Keratinocyte (primary cell): Measurements from ENCODE around the gene ZCCHC24. TPM values are rescaled to one million over a fixed set of nuclear protein-coding genes. Genes with fewer than 3 reads are reported as not detected.

Source experiments
- DNase-seq: peaks from one replicate; pipeline ENCODE4 v3.0.0-alpha.2; 2011; ENCODE audit warnings: low read depth, missing footprints, low spot score
- FAIRE-seq: peaks from 2 replicates; lab custom pipeline; 2011; peaks lifted over from hg19 to GRCh38; lab: Jason Lieb, UNC
- H2AFZ ChIP-seq: 2 replicates; pipeline ENCODE4 v1.6.0; 2012; ENCODE audit warnings: low read length, control low read depth, inconsistent platforms; ENCODE audit not compliant: control insufficient read depth
- H3K27ac ChIP-seq: 2 replicates; pipeline ENCODE4 v1.5.1; 2011; ENCODE audit warnings: low read length; ENCODE audit not compliant: control insufficient read depth, insufficient read depth
- H3K27me3 ChIP-seq: 3 replicates; pipeline ENCODE4 v1.6.0; 2011; ENCODE audit warnings: low read length; ENCODE audit not compliant: control insufficient read depth, insufficient read depth; ENCODE audit errors: extremely low read depth
- H3K36me3 ChIP-seq, 2 experiments: 2 replicates in 1 of 2; 3 replicates in 1 of 2; pipeline ENCODE4 v1.5.1; 2011; ENCODE audit warnings: low read length in 2 of 2, mild to moderate bottlenecking in 1 of 2; ENCODE audit not compliant: control insufficient read depth in 2 of 2, insufficient read depth in 2 of 2; ENCODE audit errors: extremely low read depth in 1 of 2
- H3K4me1 ChIP-seq: 3 replicates; pipeline ENCODE4 v1.5.1; 2011; ENCODE audit warnings: low read length; ENCODE audit not compliant: control insufficient read depth, insufficient read depth; ENCODE audit errors: extremely low read depth
- H3K4me2 ChIP-seq: 3 replicates; pipeline ENCODE4 v1.6.0; 2011; ENCODE audit warnings: low read depth, low read length; ENCODE audit not compliant: control insufficient read depth, insufficient read depth; ENCODE audit errors: extremely low read depth
- H3K4me3 ChIP-seq, 3 experiments: fragments of 200-600 bp in 1 of 3; sonication (generic) in 1 of 3; 2 replicates in 2 of 3; 3 replicates in 1 of 3; pipeline ENCODE4 v1.5.1; 2011 to 2016; ENCODE audit warnings: low read length in 3 of 3, mild to moderate bottlenecking in 3 of 3, control low read depth in 2 of 3, inconsistent platforms in 1 of 3, low read depth in 1 of 3, mixed read lengths in 1 of 3, mixed run types in 1 of 3, moderate library complexity in 1 of 3; ENCODE audit not compliant: control insufficient read depth in 2 of 3, insufficient read depth in 2 of 3; ENCODE audit errors: extremely low read depth in 1 of 3
- H3K79me2 ChIP-seq: 2 replicates; pipeline ENCODE4 v1.6.0; 2012; ENCODE audit warnings: low read length; ENCODE audit not compliant: control insufficient read depth, insufficient read depth
- H3K9ac ChIP-seq: 3 replicates; pipeline ENCODE4 v1.6.0; 2011; ENCODE audit warnings: low read length; ENCODE audit not compliant: control insufficient read depth, insufficient read depth; ENCODE audit errors: extremely low read depth
- H3K9me1 ChIP-seq: 3 replicates; pipeline ENCODE4 v1.6.0; 2011; ENCODE audit warnings: low read length; ENCODE audit not compliant: control insufficient read depth, insufficient read depth; ENCODE audit errors: extremely low read depth
- H3K9me3 ChIP-seq: 2 replicates; pipeline ENCODE4 v1.5.1; 2012; ENCODE audit warnings: low read depth, low read length; ENCODE audit not compliant: control insufficient read depth
- H4K20me1 ChIP-seq: 3 replicates; pipeline ENCODE4 v1.6.0; 2011; ENCODE audit warnings: low read length; ENCODE audit not compliant: control insufficient read depth, insufficient read depth; ENCODE audit errors: extremely low read depth
- EZH2 ChIP-seq: IDR thresholded peaks from one replicate; pipeline ENCODE4 v1.6.1; 2012; ENCODE audit warnings: inconsistent platforms, mild to moderate bottlenecking, low read length, moderate library complexity
- dilution Hi-C: fragments of 300-500 bp; cut with MboI; formaldehyde crosslinking; loops from one replicate; pipeline ENCODE4 v1.7.0; 2020; ENCODE audit warnings: low sequenced_read_pairs; ENCODE audit not compliant: extremely low pct_ligation_motif_present
- polyA plus RNA-seq, 5 experiments: library from polyadenylated mRNA; depleted of rRNA in 3 of 5; stranded (reverse) in 3 of 5; stranded (forward) in 1 of 5; unstranded in 1 of 5; fragments of >200 nt; gene quantifications; 1 replicate in 1 of 5; 2 replicates in 3 of 5; 3 replicates in 1 of 5; pipeline versions ENCODE4 v1.2.1 to v1.2.3, GENCODE V29; 2011 to 2012; ENCODE audit warnings: missing spikeins in 2 of 5, low read depth in 1 of 5, low replicate concordance in 1 of 5
- TF ChIP-seq, protein P1 (sequence below), 3 experiments: IDR thresholded peaks in 1 of 3; conservative IDR thresholded peaks in 1 of 3; optimal IDR thresholded peaks in 1 of 3; 2 replicates in 2 of 3; 3 replicates in 1 of 3; pipeline versions ENCODE3 to v1.5.1; 2011; ENCODE audit warnings: low read length in 3 of 3, mild to moderate bottlenecking in 3 of 3, moderate library complexity in 2 of 3, control low read depth in 1 of 3, inconsistent platforms in 1 of 3; ENCODE audit not compliant: insufficient read depth in 2 of 3; ENCODE audit errors: extremely low read depth in 1 of 3

ZCCHC24 gene
- polyA plus RNA-seq, 1 donor (not counting 4 experiments of a cell fraction or from before 2014, with no cell fraction given) = 0.96 TPM

DNA sequence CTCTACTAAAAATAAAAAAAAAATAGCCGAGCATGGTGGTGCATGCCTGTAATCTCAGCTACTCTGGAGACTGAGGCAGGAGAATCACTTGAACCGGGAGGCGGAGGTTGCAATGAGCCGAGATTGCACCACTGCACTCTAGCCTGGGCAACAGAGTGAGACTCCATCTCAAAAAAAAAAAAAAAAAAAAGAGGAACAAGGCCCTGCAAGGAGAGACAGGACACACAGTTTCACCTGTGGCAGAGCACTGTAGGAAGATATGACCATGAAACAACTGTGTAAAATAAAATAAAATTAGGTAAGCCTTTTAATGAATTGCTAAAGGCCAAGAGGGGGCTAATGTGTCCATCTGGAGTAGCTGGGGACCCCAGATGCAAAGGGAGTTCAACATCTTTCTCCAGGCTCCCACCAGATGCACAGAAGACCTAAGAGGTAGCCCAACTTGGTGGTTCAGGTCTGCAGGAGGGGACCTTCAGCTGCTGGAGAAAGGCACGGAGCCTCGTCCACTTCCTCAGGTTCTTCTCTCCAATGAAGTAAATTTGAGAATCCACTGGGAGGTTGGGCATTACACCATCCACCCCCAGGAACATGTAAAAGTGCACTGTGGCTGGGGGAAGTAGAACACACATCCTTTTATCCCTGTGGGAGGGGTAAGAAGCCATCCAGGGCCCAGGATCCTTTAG is 85.5 kb downstream of the ZCCHC24 start:
- no peaks in the 10 kb centered on the region for H3K79me2 ChIP-seq
- peaks cover 4 to 5% of the 10 kb centered on the region in 2 experiments for H3K36me3 ChIP-seq
- H3K9ac ChIP-seq = no peak overlapping the region
- no peak overlapping the region for H3K27ac ChIP-seq
- no peaks in the 10 kb centered on the region for H3K4me1 ChIP-seq
- dilution Hi-C loops = no loop called here
- H2AFZ ChIP-seq = no peak overlapping the region
- FAIRE-seq (no peak), DNase-seq (no peak)
- H3K9me3 ChIP-seq = no peaks in the 10 kb centered on the region
- no peak overlapping the region for H3K4me3 ChIP-seq
- H3K27me3 ChIP-seq = no peaks in the 10 kb centered on the region
- no peaks in the 10 kb centered on the region for H3K9me1 ChIP-seq
- TF ChIP-seq EZH2 = no peak
- TF ChIP-seq, protein P1, sequence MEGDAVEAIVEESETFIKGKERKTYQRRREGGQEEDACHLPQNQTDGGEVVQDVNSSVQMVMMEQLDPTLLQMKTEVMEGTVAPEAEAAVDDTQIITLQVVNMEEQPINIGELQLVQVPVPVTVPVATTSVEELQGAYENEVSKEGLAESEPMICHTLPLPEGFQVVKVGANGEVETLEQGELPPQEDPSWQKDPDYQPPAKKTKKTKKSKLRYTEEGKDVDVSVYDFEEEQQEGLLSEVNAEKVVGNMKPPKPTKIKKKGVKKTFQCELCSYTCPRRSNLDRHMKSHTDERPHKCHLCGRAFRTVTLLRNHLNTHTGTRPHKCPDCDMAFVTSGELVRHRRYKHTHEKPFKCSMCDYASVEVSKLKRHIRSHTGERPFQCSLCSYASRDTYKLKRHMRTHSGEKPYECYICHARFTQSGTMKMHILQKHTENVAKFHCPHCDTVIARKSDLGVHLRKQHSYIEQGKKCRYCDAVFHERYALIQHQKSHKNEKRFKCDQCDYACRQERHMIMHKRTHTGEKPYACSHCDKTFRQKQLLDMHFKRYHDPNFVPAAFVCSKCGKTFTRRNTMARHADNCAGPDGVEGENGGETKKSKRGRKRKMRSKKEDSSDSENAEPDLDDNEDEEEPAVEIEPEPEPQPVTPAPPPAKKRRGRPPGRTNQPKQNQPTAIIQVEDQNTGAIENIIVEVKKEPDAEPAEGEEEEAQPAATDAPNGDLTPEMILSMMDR (optimal IDR thresholded peaks at IDR 0.05 in 1 of 3, IDR thresholded peaks at IDR 0.05 in 1 of 3, conservative IDR thresholded peaks at IDR 0.05 in 1 of 3; ENCODE audit: extremely low read depth in 1 of 3, insufficient read depth in 2 of 3, low read length in 3 of 3) = no peak
- H3K4me2 ChIP-seq = no peak overlapping the region
- H4K20me1 ChIP-seq = no peaks in the 10 kb centered on the region

DNA sequence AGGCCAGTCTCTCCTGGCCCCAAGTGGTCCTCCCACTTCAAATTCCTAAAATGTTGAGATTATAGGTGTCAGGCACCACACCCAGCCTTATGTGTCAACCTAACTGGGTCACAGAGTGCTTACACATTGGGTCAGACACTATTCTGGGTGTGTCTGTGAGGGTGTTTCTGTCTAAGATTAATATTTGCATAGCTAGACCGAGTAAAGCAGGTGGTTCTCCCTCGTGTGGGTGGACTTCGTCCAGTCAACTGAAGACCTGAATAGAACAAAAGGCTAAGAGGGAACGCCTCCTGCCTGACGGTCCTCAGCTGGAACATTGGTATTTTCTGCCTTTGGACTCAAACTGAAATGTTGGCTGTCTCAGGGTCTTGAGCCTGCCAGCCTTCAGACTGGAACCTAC is 86.6 kb downstream of the ZCCHC24 start:
- no peak for TF ChIP-seq EZH2
- TF ChIP-seq, protein P1 (optimal IDR thresholded peaks at IDR 0.05 in 1 of 3, IDR thresholded peaks at IDR 0.05 in 1 of 3, conservative IDR thresholded peaks at IDR 0.05 in 1 of 3; ENCODE audit: extremely low read depth in 1 of 3, insufficient read depth in 2 of 3, low read length in 3 of 3) = no peak
- no peak for FAIRE-seq
- Histone ChIP-seq H2AFZ (no peak overlapping the region), H3K9ac (no peak overlapping the region), H3K4me1 (no peaks in the 10 kb centered on the region), H3K9me3 (no peaks in the 10 kb centered on the region), H3K36me3 (peaks cover 12 to 15% of the 10 kb centered on the region in 2 experiments), H3K9me1 (no peaks in the 10 kb centered on the region), H3K4me2 (no peak overlapping the region), H4K20me1 (peaks cover 4% of the 10 kb centered on the region), H3K4me3 (no peak overlapping the region), H3K79me2 (peaks cover 1% of the 10 kb centered on the region), H3K27ac (no peak overlapping the region), H3K27me3 (no peaks in the 10 kb centered on the region)
- DNase-seq = no peak
- dilution Hi-C loops = no loop called here
